K562 (cell line): ENCODE data around the gene AIG1. TPM values are rescaled to one million over a fixed set of nuclear protein-coding genes. Genes with fewer than 3 reads are reported as not detected.
A peak's percentile ranks its signal among the peaks of the same experiment; 100 is the strongest.

ENCODE experiments used
- CBFB ChIP-seq: sonication (generic); formaldehyde crosslinking; IDR thresholded peaks from 2 replicates; pipeline ENCODE4 v1.4.0; 2020; ENCODE audit warnings: mild to moderate bottlenecking, missing genetic modification reagents
- CXXC5 ChIP-seq: fragments of 250-450 bp; sonication (Bioruptor Pico); IDR thresholded peaks from 2 replicates; pipeline ENCODE4 v1.8.0; 2022; ENCODE audit warnings: inconsistent platforms, mild to moderate bottlenecking, moderate library complexity
- ETV5 ChIP-seq: sonication (generic); formaldehyde crosslinking; IDR thresholded peaks from 2 replicates; pipeline ENCODE4 v1.4.0; 2020; ENCODE audit warnings: low read depth, mild to moderate bottlenecking, missing genetic modification reagents
- FOXA3 ChIP-seq, 2 experiments: fragments of 450-650 bp in 1 of 2; sonication (generic) in 1 of 2; formaldehyde crosslinking; IDR thresholded peaks in 1 of 2; conservative IDR thresholded peaks in 1 of 2; 2 replicates each; pipeline versions ENCODE4 v1.4.0 to v1.8.0; 2020 to 2022; ENCODE audit warnings: mild to moderate bottlenecking in 2 of 2, missing genetic modification reagents in 1 of 2
- FOXM1 ChIP-seq, 2 experiments: fragments of 450-650 bp in 1 of 2; sonication (generic) in 1 of 2; formaldehyde crosslinking in 1 of 2; IDR thresholded peaks; 2 replicates each; pipeline versions ENCODE4 v1.6.1 to v1.9.0; 2017 to 2022; ENCODE audit warnings: low read depth in 2 of 2, mild to moderate bottlenecking in 2 of 2, missing genetic modification reagents in 1 of 2, moderate library complexity in 1 of 2
- KAT2B ChIP-seq: IDR thresholded peaks from one replicate; pipeline ENCODE4 v1.6.1; 2012; ENCODE audit warnings: low read depth, mild to moderate bottlenecking, control low read depth, inconsistent platforms, low read length, moderate library complexity
- KLF13 ChIP-seq: fragments of 450-650 bp; IDR thresholded peaks from 2 replicates; pipeline ENCODE4 v1.6.1; 2016; ENCODE audit warnings: missing genetic modification characterization, low read depth, mild to moderate bottlenecking, missing compliant biosample characterization, moderate library complexity, borderline replicate concordance
- MEIS2 ChIP-seq: fragments of 450-650 bp; IDR thresholded peaks from 2 replicates; pipeline ENCODE4 v1.6.1; 2014; ENCODE audit warnings: mild to moderate bottlenecking; ENCODE audit not compliant: partially characterized antibody
- POLR2A ChIP-seq: fragments of 450-650 bp; conservative IDR thresholded peaks from 2 replicates; pipeline ENCODE4 v1.6.1; 2016
- SMARCE1 ChIP-seq: fragments of 450-650 bp; IDR thresholded peaks from 2 replicates; pipeline ENCODE4 v1.7.1; 2016; ENCODE audit warnings: mild to moderate bottlenecking
- TEAD2 ChIP-seq: fragments of 450-650 bp; IDR thresholded peaks from 2 replicates; pipeline ENCODE4 v1.6.1; 2016; ENCODE audit warnings: missing genetic modification characterization, control low read depth, missing compliant biosample characterization
- ZFPM2 ChIP-seq: fragments of 250-450 bp; sonication (Bioruptor Pico); IDR thresholded peaks from 2 replicates; pipeline ENCODE4 v1.5.1; 2022; ENCODE audit warnings: mild to moderate bottlenecking
- ZNF143 ChIP-seq: sonication (generic); formaldehyde crosslinking; IDR thresholded peaks from 2 replicates; pipeline ENCODE4 v1.9.0; 2022; ENCODE audit warnings: mild to moderate bottlenecking, missing genetic modification reagents
- ZNF507 ChIP-seq: conservative IDR thresholded peaks from 2 replicates; pipeline ENCODE4 v1.6.1; 2017; ENCODE audit warnings: missing genetic modification characterization, missing compliant biosample characterization
- ZSCAN32 ChIP-seq: fragments of 450-650 bp; formaldehyde crosslinking; IDR thresholded peaks from 2 replicates; pipeline ENCODE4 v1.4.0; 2020; ENCODE audit warnings: mild to moderate bottlenecking, moderate library complexity
- polyA plus RNA-seq, 8 experiments: library from polyadenylated mRNA; depleted of rRNA in 4 of 8; stranded (reverse) in 5 of 8; unstranded in 3 of 8; fragments of >200 nt; fragmentation: Nextera tagmentation in 2 of 8; fragmentation: Illumina TruSeq in 1 of 8; extraction: Ambion mirVana in 2 of 8; extraction: Trizol in 1 of 8; gene quantifications; 2 replicates each; pipeline versions ENCODE4 v1.2.1 to v1.2.3, GENCODE V29; 2011 to 2014; ENCODE audit warnings: inconsistent platforms in 1 of 8, missing spikeins in 1 of 8
- total RNA-seq, 7 experiments: library from RNA; depleted of rRNA in 6 of 7; stranded (reverse); fragments of >200 nt in 6 of 7; fragmentation: Illumina TruSeq in 2 of 7; extraction: Trizol in 2 of 7; gene quantifications; 2 replicates each; pipeline versions ENCODE4 v1.2.1 to v1.2.3, GENCODE V29; 2011 to 2021; ENCODE audit warnings: low replicate concordance in 1 of 7
- TF ChIP-seq, protein P1 (sequence below): fragments of 450-650 bp; IDR thresholded peaks from 2 replicates; pipeline ENCODE4 v1.6.1; 2016; ENCODE audit warnings: borderline replicate concordance
- TF ChIP-seq, protein P2 (sequence below): fragments of 250-450 bp; sonication (Bioruptor Pico); IDR thresholded peaks from 2 replicates; pipeline ENCODE4 v1.5.0; 2021; ENCODE audit warnings: mild to moderate bottlenecking, borderline replicate concordance
- TF ChIP-seq, protein P3 (sequence below): fragments of 450-650 bp; IDR thresholded peaks from 2 replicates; pipeline ENCODE4 v1.6.1; 2016; ENCODE audit warnings: mild to moderate bottlenecking
- TF ChIP-seq, protein P4 (sequence below): fragments of 200-400 bp; formaldehyde crosslinking; IDR thresholded peaks from 2 replicates; pipeline ENCODE4 v1.6.1; 2017; ENCODE audit warnings: mild to moderate bottlenecking, low read depth, low read length, moderate library complexity

Gene AIG1
- total and polyA plus RNA-seq, 9 of the 15 experiments (the other 6 are each of a cell fraction or from before 2014, with no cell fraction given): 74.8 to 333 (median 127) TPM

DNA sequence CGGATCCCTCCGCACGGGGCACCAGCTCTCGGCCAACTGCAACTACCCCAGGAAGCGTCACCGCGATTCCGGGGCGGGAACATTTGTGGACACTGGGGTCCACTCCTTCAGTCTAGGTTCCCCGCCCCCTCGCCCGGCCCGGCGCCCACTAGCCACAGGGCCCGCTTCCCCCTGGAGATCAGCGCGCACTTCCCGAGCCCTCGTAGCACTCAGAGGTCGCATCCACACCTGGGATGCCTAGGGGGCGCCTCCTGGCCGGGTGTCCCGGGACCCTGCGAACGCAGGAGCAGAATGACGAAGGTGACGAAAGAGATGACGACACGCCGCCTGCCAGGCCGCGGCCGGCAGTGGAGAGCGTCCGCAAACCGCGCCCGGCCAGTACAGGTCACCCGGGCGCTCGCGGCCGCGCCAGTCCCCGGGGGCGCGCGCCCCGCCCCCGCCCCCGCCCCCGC, 309 bp upstream of the AIG1 start (continued):
- TF ChIP-seq, protein P1, sequence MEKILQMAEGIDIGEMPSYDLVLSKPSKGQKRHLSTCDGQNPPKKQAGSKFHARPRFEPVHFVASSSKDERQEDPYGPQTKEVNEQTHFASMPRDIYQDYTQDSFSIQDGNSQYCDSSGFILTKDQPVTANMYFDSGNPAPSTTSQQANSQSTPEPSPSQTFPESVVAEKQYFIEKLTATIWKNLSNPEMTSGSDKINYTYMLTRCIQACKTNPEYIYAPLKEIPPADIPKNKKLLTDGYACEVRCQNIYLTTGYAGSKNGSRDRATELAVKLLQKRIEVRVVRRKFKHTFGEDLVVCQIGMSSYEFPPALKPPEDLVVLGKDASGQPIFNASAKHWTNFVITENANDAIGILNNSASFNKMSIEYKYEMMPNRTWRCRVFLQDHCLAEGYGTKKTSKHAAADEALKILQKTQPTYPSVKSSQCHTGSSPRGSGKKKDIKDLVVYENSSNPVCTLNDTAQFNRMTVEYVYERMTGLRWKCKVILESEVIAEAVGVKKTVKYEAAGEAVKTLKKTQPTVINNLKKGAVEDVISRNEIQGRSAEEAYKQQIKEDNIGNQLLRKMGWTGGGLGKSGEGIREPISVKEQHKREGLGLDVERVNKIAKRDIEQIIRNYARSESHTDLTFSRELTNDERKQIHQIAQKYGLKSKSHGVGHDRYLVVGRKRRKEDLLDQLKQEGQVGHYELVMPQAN: 0 out of 2 replicates have a peak, but pooled peaks have one; percentile 44
- TF ChIP-seq SMARCE1: no peak; the same call in 1 of the 2 replicates
- TF ChIP-seq, protein P2, sequence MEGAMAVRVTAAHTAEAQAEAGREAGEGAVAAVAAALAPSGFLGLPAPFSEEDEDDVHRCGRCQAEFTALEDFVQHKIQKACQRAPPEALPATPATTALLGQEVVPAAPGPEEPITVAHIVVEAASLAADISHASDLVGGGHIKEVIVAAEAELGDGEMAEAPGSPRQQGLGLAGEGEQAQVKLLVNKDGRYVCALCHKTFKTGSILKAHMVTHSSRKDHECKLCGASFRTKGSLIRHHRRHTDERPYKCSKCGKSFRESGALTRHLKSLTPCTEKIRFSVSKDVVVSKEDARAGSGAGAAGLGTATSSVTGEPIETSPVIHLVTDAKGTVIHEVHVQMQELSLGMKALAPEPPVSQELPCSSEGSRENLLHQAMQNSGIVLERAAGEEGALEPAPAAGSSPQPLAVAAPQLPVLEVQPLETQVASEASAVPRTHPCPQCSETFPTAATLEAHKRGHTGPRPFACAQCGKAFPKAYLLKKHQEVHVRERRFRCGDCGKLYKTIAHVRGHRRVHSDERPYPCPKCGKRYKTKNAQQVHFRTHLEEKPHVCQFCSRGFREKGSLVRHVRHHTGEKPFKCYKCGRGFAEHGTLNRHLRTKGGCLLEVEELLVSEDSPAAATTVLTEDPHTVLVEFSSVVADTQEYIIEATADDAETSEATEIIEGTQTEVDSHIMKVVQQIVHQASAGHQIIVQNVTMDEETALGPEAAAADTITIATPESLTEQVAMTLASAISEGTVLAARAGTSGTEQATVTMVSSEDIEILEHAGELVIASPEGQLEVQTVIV (CRISPR knock-in tag): no peak
- TF ChIP-seq ZSCAN32 (CRISPR knock-in tag): 0 out of 2 replicates have a peak, but pooled peaks have one; percentile 2
- TF ChIP-seq ZNF143 (CRISPR knock-in tag): no peak
- TF ChIP-seq CBFB: peak; percentile 81; the same call in 1 of the 2 replicates
- TF ChIP-seq CXXC5 (CRISPR knock-in tag): peak; percentile 95
- peak; percentile 78 for TF ChIP-seq POLR2A
- TF ChIP-seq, protein P3, sequence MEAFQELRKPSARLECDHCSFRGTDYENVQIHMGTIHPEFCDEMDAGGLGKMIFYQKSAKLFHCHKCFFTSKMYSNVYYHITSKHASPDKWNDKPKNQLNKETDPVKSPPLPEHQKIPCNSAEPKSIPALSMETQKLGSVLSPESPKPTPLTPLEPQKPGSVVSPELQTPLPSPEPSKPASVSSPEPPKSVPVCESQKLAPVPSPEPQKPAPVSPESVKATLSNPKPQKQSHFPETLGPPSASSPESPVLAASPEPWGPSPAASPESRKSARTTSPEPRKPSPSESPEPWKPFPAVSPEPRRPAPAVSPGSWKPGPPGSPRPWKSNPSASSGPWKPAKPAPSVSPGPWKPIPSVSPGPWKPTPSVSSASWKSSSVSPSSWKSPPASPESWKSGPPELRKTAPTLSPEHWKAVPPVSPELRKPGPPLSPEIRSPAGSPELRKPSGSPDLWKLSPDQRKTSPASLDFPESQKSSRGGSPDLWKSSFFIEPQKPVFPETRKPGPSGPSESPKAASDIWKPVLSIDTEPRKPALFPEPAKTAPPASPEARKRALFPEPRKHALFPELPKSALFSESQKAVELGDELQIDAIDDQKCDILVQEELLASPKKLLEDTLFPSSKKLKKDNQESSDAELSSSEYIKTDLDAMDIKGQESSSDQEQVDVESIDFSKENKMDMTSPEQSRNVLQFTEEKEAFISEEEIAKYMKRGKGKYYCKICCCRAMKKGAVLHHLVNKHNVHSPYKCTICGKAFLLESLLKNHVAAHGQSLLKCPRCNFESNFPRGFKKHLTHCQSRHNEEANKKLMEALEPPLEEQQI: peak; percentile 45; the same call in 1 of the 2 replicates
- peak; percentile 42; the same call in 1 of the 2 replicates for TF ChIP-seq KLF13 (tag)
- TF ChIP-seq, protein P4, sequence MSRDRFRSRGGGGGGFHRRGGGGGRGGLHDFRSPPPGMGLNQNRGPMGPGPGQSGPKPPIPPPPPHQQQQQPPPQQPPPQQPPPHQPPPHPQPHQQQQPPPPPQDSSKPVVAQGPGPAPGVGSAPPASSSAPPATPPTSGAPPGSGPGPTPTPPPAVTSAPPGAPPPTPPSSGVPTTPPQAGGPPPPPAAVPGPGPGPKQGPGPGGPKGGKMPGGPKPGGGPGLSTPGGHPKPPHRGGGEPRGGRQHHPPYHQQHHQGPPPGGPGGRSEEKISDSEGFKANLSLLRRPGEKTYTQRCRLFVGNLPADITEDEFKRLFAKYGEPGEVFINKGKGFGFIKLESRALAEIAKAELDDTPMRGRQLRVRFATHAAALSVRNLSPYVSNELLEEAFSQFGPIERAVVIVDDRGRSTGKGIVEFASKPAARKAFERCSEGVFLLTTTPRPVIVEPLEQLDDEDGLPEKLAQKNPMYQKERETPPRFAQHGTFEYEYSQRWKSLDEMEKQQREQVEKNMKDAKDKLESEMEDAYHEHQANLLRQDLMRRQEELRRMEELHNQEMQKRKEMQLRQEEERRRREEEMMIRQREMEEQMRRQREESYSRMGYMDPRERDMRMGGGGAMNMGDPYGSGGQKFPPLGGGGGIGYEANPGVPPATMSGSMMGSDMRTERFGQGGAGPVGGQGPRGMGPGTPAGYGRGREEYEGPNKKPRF: no peak
- TF ChIP-seq ZNF507 (tag): no peak
- no peak for TF ChIP-seq MEIS2
- TF ChIP-seq KAT2B: no peak
- TF ChIP-seq FOXM1 (IDR thresholded peaks at IDR 0.05; ENCODE audit: low read depth): 0 out of 2 replicates have a peak, but pooled peaks have one; percentile 16
- peak; percentile 88; the same call in 1 of the 2 replicates for TF ChIP-seq FOXM1 (CRISPR knock-in tag; IDR thresholded peaks at IDR 0.05; ENCODE audit: low read depth)
- TF ChIP-seq TEAD2 (tag): no peak
- TF ChIP-seq ZFPM2 (CRISPR knock-in tag): no peak
- TF ChIP-seq FOXA3 (CRISPR knock-in tag; conservative IDR thresholded peaks at IDR 0.05 in 1 of 2, IDR thresholded peaks at IDR 0.05 in 1 of 2): 0 out of 4 replicates have a peak, but pooled peaks of 1 of the 2 experiments have one; percentile 48
- TF ChIP-seq ETV5: peak; percentile 89; the same call in 1 of the 2 replicates
